Gastrocnemius medialis (tissue), 4 donors: ENCODE data around the gene TEX264.

Experiments
- CTCF ChIP-seq, 5 experiments: fragments of 450-650 bp in 3 of 5; fragments of 200-600 bp in 2 of 5; sonication (generic) in 2 of 5; IDR thresholded peaks in 4 of 5; conservative IDR thresholded peaks in 1 of 5; 1 replicate in 4 of 5; 2 replicates in 1 of 5; pipeline ENCODE4 v1.5.1; 2016 to 2019; ENCODE audit warnings: antibody characterized with exemption in 5 of 5, mild to moderate bottlenecking in 3 of 5, moderate library complexity in 3 of 5
- POLR2A ChIP-seq, 2 donors: fragments of 450-650 bp; IDR thresholded peaks; one replicate each; pipeline ENCODE4 v1.6.1; 2017; ENCODE audit warnings: antibody characterized with exemption in 2 of 2, mild to moderate bottlenecking in 2 of 2, moderate library complexity in 2 of 2

- TF ChIP-seq CTCF (IDR thresholded peaks at IDR 0.05 in 4 of 5, conservative IDR thresholded peaks at IDR 0.05 in 1 of 5) (no peak), POLR2A (IDR thresholded peaks at IDR 0.05) (no peak)
These were observed 41.9 kb downstream of the TEX264 start for GRCh38 chr3:51712963-51713362.
